NCI-H526 (cell line): ENCODE data around the gene KRIT1.
A peak's percentile ranks its signal among the peaks of the same experiment; 100 is the strongest.
"Not testable (repeated sequence)": the region's sequence is repeated elsewhere in the genome, so short reads cannot be mapped to it uniquely, and the experiment has no call there.

Experiments used
- DNase-seq, 2 experiments: peaks; one replicate each; lab custom pipeline; 2025; lab: John Stamatoyannopoulos, UW

The KRIT1 gene

DNA sequence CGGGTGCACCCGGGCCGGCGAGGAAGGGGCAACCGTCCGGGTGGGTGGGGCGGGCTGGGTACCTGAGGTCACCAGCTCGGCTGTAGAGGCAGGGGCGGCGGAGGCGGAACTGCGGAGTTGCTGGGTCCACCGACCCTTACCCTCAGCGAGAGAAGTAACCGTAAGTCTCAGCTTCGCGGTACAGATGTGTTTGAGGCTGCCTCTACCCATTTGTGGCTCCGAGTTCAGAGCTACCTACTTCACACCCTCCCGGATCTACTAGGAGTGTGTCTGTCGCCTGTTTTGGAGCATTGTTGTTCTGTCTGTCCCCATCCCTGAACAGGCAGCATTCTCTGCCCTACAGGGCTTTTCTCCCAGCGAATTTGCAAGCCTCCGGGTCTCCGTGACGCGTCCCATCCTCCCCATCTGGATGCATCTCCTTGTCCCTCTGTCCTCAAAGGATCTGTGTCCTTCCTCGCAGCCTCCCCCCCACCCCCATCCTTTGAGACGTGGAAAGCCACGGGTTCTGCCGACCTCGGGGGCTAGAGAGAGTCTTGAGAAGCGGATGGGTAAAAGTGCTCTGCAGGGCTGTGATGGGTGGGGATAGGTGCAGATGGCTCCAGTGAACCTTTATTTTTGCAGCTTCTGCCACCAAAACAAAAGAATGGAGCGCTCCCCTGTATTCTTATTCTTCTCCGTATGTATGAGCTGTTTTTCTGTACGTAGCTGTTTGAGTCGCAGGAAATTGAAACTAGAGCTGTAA, 817 bp upstream of the KRIT1 start:
- DNase-seq: peak; percentile 69 to 76

DNA sequence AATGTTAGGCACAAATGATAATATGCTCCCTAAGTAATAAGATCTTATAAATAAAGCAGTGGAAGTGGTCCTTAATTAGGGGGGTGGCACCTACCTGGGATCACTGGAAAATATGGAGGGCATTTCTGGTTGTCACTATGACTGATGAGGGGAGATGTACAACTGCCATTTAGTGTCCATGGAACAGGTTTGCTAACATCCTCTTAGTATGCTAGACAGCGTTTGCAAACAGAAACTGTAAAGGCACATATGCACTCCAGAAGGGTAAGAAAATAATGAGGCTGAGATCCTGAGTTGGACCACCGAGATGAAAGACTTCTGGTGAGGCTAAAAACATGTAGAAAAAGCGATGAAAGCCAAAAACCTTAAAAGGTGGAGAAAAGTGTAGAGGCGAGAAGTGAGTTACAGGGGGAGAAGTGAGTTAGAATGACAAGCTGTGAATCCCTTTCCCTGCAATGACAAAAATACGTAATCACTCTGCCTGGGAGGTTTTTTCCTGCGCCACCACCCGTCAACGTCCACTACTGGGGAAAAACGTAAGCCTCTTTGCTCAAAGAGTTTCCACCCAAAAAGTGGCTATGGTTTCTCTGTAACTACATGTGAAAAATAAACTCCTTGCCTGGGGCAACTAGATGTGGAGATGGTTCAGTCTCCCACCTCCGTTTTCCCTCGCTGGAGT, 767 bp downstream of the KRIT1 start:
- peak; percentile 45 to 47 for DNase-seq

DNA sequence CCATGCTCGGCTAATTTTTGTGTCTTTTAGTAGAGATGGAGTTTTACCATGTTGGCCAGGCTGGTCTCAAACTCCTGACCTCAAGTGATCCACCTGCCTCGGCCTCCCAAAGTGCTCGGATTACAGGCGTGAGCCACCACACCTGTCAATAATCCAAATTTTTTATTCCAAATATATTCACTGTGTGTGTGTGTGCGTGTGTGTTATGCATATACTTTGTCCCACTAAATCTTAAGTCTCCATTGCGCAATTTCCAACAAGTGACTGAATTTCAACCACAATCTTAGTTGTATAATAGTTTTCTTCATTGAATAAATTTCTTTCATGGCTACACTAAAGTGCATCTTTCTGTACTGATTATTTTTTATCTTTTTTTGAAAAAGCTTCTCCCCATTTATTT, 2.7 kb downstream of the KRIT1 start:
- no peak for DNase-seq

DNA sequence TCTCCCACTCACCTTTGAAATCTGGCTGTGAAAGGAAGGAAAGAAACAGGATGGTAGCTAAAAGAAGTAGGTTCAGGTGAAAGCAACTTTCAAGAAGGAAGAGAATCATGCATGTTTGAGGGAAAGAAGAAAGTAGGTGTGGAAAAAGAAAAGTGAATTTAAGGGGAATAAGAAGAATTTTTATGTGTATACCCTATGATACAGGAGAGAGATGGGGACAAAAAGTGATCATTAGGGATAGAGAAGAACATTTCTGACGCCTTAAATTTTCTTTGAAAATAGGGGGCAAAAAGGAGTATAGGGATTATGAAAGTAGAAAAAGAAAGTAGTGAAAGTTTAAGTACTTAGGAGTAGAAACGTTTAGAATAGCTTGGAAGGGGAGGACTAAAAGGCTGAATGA, 15.2 kb downstream of the KRIT1 start:
- DNase-seq: no peak

DNA sequence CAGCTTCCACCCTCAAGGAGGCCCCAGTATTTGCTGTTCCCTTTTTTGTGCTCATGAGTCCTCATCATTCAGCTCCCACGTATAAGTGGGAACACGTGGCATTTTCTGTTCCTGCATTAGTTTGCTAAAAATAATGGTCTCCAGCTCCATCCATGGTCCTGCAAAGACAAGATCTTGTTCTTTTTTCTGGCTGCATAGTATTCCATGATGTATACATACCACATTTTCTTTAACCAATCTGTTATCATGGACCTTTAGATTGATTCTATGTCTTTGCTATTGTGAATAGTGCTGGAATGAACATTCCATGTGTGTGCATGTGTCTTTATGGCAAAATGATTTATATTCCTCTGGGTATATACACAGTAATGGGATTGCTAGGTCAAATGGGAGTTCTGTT, 17.0 kb downstream of the KRIT1 start:
- no peak for DNase-seq

DNA sequence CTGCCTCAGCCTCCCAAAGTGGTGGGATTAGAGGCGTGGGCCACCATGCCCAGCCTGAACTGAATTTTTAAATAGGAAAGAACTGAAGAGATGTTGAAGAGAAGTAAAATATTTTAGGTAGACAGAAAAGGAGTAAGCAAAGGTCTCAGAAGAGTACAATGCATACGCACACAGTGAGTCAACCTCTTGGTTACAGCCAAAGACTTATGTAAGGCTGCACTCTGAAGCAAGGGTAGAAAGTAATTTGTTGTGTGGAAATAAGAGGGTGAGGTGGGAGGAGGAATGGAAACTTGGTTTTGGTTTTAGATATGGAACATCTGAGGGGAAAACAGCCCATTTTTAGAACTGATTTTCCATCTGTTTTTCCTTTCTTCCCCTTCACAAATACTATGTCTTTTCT, 17.6 kb downstream of the KRIT1 start:
- DNase-seq: no peak

DNA sequence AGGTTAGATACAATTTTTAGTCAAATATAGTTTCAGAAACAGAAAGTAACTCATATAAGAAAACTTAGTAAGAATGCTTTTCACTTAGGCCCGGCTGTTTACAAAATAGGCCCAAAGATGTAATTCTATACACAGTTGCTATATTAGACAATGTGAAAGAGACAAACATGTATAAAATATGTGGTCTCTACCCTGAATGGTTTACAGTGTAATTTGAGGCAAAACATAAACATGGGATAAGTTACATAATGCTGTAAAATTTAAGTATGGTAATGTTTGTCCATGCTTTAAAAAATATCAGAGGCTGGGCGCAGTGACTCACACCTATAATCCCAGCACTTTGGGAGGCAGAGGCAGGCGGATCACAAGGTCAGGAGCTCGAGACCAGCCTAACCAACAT, 18.7 kb downstream of the KRIT1 start:
- DNase-seq: no peak

DNA sequence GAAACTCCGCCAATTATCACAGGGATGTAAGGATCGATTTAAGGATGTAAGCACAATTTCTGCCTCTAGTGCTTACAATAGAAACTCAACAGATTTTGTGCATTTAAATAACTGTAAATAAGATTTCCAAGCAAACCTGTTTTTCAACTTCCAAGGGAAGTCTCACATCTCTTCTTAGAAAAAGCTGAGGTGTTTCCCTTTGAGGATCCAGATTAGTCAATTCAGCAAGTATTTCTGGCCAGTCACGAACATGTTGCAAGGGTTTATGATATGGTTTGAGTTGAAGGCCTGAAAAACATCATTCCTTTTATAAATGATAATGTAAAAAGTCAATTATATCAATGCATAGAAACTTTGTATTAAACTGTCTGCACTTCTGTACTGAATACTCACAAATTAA, 23.9 kb downstream of the KRIT1 start:
- DNase-seq: no peak

DNA sequence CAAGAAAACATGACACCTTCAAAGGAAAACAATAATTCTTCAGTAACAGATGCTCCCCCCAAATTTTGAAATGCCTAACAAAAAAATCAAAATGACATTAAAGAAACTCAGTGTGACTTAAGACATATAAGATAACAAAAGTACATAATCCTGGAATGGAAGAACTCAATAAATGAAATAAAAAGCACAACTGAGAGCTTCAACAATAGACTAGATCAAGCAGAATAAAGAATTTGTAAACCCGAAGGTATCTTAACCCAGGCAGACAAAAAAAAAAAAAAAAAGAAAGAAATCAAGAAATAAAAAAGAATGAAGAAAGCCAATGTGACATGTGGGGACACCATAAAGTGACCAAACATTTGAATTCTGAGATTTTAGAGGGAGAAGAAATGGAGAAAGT, 39.0 kb downstream of the KRIT1 start:
- DNase-seq: no peak

DNA sequence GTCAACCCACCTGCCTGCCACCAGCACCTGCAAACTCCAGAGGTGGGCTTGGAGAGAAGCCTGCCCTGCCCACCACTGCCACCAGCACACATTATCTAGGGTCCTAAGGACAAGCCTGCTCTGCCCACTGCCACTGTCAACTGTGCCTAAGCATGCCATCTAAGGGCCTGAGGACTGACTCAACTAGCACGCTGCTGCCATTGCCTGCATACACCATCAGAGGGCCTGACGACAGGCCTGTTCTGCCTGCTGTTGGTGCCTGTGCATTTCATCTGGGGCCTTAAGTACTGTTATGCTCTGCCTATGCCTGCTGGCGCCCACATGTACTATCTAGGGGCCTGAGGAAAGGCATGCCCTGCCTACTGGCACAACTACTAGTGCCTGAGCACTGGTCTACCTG, 39.7 kb downstream of the KRIT1 start:
- DNase-seq: no peak

DNA sequence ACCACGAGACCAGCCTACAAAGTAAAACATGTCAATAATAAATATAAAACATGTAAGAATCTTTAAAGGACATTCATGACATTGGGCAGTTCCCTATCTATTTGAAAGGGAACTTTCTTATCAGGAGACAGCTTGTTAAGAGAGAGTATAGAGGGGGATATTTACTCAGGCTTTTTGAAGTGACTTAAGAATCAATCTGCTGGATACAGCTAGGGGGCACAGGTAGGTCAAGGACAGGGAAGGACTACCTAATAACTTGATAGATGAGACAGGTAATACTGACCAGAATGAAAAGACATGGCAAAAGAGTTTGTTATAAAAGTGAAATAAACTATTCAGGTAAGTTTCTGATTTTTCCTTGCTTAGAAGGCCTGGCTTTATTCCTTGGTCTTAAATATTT, 44.9 kb downstream of the KRIT1 start:
- DNase-seq: no peak

DNA sequence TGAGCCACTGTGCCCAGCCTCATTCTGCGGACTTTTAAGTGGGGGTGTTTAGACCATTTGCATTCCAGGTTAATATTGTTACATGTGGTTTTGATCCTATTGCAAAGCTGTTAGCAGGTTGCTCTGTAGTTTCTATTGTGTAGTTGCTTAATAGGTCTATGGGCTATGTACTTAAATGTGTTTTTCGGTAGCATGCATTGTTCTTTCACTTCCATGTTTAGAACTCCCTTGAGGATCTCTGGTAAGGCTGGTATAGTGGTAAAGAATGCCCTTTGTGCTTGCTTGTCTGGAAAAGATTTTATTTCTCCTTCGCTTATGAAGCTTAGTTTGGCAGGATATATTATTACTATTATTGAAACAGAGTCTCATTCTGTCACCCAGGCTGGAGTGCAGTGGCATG, 53.4 kb downstream of the KRIT1 start:
- DNase-seq: no peak

DNA sequence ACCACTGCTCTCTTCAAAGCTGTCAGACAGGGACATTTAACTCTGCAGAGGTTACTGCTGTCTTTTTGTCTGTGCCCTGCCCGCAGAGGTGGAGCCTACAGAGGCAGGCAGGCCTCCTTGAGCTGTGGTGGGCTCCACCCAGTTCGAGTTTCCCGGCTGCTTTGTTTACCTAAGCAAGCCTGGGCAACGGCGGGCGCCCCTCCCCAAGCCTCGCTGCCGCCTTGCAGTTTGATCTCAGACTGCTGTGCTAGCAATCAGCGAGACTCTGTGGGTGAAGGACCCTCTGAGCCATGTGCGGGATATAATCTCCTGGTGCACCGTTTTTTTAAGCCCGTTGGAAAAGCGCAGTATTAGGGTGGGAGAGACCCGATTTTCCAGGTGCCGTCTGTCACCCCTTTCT, 56.5 kb downstream of the KRIT1 start:
- DNase-seq: not testable (repeated sequence)

DNA sequence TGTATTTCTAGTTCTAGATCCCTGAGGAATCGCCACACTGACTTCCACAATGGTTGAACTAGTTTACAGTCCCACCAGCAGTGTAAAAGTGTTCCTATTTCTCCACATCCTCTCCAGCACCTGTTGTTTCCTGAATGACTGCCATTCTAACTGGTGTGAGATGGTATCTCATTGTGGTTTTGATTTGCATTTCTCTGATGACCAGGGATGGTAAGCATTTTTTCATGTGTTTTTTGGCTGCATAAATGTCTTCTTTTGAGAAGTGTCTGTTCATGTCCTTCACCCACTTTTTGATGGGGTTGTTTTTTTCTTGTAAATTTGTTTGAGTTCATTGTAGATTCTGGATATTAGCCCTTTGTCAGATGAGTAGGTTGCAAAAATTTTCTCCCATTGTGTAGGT, 61.4 kb downstream of the KRIT1 start:
- not testable (repeated sequence) for DNase-seq

DNA sequence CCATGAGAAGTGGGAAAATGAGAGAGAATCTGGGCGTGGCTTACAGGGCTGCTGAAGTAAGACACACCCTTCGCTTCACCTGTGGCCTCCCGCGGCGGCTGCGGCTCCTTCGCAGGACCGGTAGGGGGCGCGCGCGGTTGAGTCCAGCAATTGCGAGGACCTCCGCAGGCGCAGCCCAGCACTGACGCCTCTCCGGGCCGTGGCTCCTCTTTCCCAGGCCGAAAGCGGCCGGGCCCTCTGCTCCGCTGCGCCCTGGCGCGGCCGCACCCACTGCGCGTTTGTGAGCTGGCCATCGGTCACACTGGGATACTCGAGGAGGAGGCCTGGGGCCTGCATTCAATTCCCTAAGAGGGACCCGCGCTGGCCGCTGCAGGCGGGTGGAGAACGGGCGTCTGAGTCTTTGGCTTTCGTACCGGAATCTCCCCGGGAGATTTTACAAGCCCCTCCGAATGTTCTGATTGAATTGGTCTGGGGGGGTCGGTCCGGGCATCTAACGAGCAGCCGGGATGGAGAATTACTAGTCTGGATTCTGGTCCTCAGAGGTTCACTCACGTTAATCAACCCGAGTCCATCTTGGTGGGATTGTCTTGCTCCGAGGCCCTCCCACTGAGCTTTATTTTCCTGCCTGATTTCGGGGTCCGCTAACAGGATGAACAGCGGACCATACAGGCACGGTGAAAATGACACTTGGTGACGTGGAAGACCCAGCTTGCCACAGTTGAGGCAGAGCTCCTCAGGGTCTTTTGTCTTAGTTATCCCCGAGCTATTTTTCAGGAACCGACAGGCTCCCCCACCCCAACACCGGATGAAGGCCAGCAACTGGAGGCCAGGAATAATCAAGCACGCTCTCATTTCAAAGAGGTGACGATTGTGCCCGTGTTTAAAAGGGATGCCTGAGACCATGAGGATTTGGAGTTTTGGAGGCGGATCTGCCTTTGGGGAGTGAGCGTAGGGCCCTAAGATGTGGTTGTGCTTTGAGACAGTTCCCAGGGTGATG, 66.5 kb downstream of the KRIT1 start, which contains the start of gene LRRD1:
TSS of gene LRRD1 (minus strand) at position 215 of the 997 bp plus-strand sequence. CDS start 13,940 bp downstream, outside the sequence.
- DNase-seq: peak; percentile 48 to 83

DNA sequence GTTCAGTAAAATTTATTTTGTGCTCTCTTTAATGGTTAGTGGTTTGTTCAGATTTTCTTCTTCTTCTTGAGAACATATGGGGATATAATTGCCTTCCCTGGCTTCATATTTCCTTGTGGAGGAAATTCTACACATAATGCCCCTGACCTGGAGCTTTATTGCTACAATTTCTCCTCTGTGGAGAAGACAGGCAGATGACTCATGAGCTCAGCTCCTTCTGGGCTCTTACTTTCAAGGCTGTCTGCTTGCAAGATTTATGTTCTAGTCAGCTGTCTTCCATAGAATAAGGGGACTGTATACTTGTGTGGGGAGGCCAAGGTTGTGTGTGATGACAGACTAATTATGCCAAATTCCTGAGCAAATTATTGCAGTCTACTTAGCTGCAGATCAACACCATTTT, 68.4 kb downstream of the KRIT1 start:
- no peak for DNase-seq

DNA sequence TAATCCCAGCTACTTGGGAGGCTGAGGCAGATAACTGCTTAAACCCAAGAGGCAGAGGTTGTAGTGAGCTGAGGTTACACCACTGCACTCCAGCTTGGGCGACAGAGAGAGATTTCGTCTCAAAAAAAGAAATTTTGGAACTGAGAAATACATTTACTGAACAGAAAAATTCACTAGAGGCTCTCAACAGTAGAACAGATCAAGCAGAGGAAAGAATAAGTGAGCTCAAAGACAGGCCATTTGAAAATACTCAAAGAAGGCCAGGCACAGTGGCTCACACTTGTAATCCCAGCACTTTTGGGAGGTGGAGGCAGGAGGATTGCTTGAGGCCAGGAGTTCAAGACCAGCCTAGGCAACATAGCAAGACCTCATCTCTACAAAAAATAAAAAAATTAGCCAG, 76.2 kb downstream of the KRIT1 start:
- not testable (repeated sequence) for DNase-seq

DNA sequence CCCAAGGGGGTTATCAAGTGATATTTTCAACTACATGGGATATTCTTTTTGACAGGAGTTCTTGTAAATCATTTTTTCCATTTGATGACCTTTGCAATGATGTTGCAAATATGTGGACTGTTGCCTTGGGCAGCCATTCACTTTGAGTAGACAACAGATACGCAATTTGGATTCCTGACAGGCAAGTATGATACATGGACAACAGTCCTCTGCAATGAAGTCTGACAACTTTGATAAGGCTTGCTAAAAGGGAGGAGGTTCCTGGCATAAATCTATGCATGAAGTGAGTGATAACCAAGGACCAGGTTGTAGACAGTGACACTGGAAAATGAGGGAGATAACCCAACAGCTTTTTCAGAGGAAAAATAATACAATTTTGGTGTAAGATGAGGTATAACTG, 84.4 kb downstream of the KRIT1 start:
- no peak for DNase-seq

DNA sequence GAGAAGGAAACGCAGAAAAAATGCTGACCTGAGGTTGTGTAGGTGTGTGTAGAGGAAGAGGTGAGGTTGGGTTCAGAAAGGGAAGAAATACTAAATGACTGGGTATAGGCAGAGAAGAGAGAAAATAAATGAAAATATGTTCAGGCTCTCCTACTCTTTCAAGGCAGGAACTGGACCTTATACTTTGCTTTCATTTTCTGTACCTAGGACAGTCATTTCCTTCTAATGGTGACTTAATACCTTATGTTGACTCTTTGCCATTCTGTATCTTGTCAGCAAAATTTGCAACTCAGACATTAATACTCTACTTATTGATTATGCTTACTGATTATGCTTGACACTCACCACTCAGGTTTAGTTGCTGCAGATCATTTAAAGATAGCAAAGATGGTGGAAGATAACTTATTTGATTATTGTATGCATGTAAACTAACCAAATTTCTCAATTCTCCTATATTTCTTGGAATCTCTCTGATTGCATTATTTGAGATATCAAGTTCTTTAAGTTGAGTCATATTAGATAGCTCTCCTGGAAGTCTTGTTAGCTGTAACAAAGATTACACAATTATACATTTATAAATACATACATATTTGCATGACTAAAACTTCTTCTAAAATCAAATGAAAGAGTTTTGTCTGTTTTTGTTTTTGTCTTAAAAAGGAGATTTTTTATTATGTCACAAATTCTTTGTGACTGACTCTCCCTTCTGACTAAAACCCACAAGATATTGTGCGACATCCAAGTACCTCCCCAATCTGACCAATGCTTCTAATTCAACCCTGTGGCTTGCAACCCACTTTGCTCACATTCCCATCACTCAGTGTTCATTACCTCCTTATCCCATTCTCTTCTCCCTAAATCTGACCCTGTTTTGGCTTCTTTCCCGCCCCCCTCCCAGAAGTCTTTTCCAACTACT, 86.8 kb downstream of the KRIT1 start:
- no peak for DNase-seq

DNA sequence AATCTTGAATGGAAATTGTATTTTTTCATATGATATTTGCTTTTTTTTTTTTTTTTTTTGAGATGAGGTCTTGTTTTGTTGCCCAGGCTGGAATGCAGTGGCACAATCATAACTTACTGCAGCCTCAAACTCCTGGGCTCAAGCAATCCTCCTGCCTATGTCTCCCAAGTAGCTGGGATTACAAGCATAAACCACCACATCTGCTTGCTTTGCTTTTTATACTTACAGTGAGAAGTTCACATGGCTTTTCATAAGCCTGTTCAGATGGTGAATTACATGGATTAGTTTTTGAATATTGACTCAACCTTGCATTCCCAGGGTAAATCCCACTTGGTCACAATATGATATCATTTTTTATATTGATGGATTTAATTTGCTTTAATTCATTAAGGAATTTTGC, 88.7 kb downstream of the KRIT1 start:
- DNase-seq: no peak

DNA sequence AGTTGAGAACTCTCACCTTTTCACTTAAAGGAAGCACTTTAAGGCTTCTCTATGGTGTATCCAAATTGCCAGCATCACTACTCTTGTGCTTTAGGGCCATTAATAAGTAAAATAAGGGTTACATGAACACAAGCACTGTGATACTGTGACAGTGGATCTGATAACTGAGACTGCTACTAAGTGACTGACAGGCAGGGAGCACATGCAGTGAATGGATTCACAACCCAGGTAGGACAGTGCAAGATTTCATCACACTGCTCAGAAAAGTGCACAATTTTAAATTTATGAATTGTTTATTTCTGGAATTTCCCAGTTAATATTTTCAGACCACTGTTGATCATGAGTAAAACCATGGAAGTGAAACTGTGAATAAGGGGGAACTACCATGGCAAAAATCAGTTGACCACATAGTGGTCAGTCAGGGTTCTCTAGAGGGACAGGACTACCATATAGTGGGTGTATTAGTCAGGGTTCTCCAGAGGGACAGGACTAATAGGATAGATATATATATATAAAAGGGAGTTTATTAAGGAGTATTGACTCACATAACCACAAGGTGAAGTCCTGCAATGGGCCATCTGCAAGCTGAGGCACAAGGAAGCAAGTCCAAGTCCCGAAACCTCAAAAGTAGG, 90.5 kb downstream of the KRIT1 start:
- DNase-seq: no peak
